ENCODE results near the gene CNTNAP5. TPM values are rescaled to one million over a fixed set of nuclear protein-coding genes. Genes with fewer than 3 reads are reported as not detected.

The CNTNAP5 gene
- total and polyA plus RNA-seq, 2 of the 4 experiments (the other 2 are of a cell fraction), result not detected

GRCh38 chr2:124822516-124822915 is 797.4 kb downstream of the CNTNAP5 start:
- Histone ChIP-seq H3K4me3 (ENCODE audit: insufficient read depth, low read depth, low read length) (no peak overlapping the region), H3K27ac (ENCODE audit: insufficient read depth, low read length) (no peak overlapping the region), H3K18ac (ENCODE audit: low read depth, low read length) (no peak overlapping the region), H2BK20ac (ENCODE audit: low read depth, low read length) (no peak overlapping the region), H2BK15ac (ENCODE audit: low read depth, low read length) (no peak overlapping the region), H2BK120ac (ENCODE audit: low read depth, low read length) (no peak overlapping the region), H3K14ac (replicated peaks; ENCODE audit: low read depth, low read length) (no peak overlapping the region), H3K56ac (ENCODE audit: extremely low read depth, insufficient read depth, low read length) (no peak overlapping the region), H3K9ac (ENCODE audit: low read depth, low read length) (no peak overlapping the region), H3K4ac (ENCODE audit: low read depth, low read length) (no peak overlapping the region), H3K9me1 (ENCODE audit: insufficient read depth, low read length) (no peaks in the 10 kb centered on the region), H4K20me1 (ENCODE audit: insufficient read depth, low read length) (no peaks in the 10 kb centered on the region), H4K8ac (ENCODE audit: low read depth in 2 of 2, low read length in 2 of 2) (no peak overlapping the region), H2AFZ (replicated peaks; ENCODE audit: low read length, poor library complexity) (no peak overlapping the region), H3K23ac (ENCODE audit: low read depth, low read length) (no peak overlapping the region), H2BK5ac (ENCODE audit: low read depth, low read length, poor library complexity, severe bottlenecking) (no peak overlapping the region), H3K4me1 (ENCODE audit: control insufficient read depth, insufficient read depth, low read length) (no peaks in the 10 kb centered on the region), H3K36me3 (ENCODE audit: control insufficient read depth, insufficient read depth, low read length) (no peaks in the 10 kb centered on the region), H4K5ac (ENCODE audit: low read depth, low read length) (no peak overlapping the region), H3K9me3 (ENCODE audit: control insufficient read depth, insufficient read depth, low read length) (no peaks in the 10 kb centered on the region), H3K4me2 (ENCODE audit: low read depth, low read length) (no peak overlapping the region), H4K91ac (ENCODE audit: insufficient read depth, low read depth, low read length) (no peak overlapping the region), H3K27me3 (ENCODE audit: control insufficient read depth, insufficient read depth, low read length) (no peaks in the 10 kb centered on the region), H3K79me1 (ENCODE audit: low read depth in 1 of 2, low read length in 2 of 2) (no peaks in the 10 kb centered on the region), H2AK5ac (ENCODE audit: low read depth, low read length) (no peak overlapping the region), H2AK9ac (replicated peaks; ENCODE audit: low read depth, low read length, poor library complexity) (no peak overlapping the region)
- in situ Hi-C loops (cut with MboI; ENCODE audit: low sequenced_read_pairs), result loop anchor here (25.0 kb wide), 1 partner anchor 785 kb away; the partner anchor contains the start of gene CNTNAP5
- dilution Hi-C loops (cut with HindIII; ENCODE audit: low sequenced_read_pairs, unreplicated experiment), result no loop called here
- peak; percentile 10 for DNase-seq
- CTCF ChIA-PET, result no interaction called here
- TF ChIP-seq CHD1 (IDR thresholded peaks at IDR 0.05; ENCODE audit: low read depth, low read length) (no peak), NFE2L2 (IDR thresholded peaks at IDR 0.05; ENCODE audit: low read depth, low read length) (no peak), CEBPB (IDR thresholded peaks at IDR 0.05; ENCODE audit: low read depth, low read length) (no peak), BHLHE40 (IDR thresholded peaks at IDR 0.05; ENCODE audit: low read depth, low read length) (no peak), SMC3 (IDR thresholded peaks at IDR 0.05; ENCODE audit: low read depth, low read length) (no peak), MAZ (IDR thresholded peaks at IDR 0.05; ENCODE audit: borderline replicate concordance, low read depth, low read length) (no peak), CTCF (conservative IDR thresholded peaks at IDR 0.05; ENCODE audit: low read depth, low read length) (no peak), RAD21 (IDR thresholded peaks at IDR 0.05; ENCODE audit: low read length) (no peak), MAFK (IDR thresholded peaks at IDR 0.05; ENCODE audit: low read depth, low read length) (no peak), RCOR1 (IDR thresholded peaks at IDR 0.05; ENCODE audit: insufficient replicate concordance, low read length) (no peak), POLR2A (IDR thresholded peaks at IDR 0.05; ENCODE audit: low read depth, low read length) (no peak), RFX5 (IDR thresholded peaks at IDR 0.05; ENCODE audit: low read depth, low read length) (no peak), FOS (IDR thresholded peaks at IDR 0.05; ENCODE audit: low read depth, low read length) (no peak), MXI1 (IDR thresholded peaks at IDR 0.05; ENCODE audit: borderline replicate concordance, low read depth, low read length) (no peak), USF2 (IDR thresholded peaks at IDR 0.05; ENCODE audit: low read depth, low read length) (no peak)
- TF ChIP-seq, protein P1, sequence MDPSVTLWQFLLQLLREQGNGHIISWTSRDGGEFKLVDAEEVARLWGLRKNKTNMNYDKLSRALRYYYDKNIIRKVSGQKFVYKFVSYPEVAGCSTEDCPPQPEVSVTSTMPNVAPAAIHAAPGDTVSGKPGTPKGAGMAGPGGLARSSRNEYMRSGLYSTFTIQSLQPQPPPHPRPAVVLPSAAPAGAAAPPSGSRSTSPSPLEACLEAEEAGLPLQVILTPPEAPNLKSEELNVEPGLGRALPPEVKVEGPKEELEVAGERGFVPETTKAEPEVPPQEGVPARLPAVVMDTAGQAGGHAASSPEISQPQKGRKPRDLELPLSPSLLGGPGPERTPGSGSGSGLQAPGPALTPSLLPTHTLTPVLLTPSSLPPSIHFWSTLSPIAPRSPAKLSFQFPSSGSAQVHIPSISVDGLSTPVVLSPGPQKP (IDR thresholded peaks at IDR 0.05; ENCODE audit: borderline replicate concordance, low read depth, low read length), result no peak
- no CpG with 5 or more reads among the region's 3 CpGs for WGBS, 2 experiments (ENCODE audit: extremely low coverage in 2 of 2, insufficient read length in 1 of 2)
- POLR2A ChIA-PET (ENCODE audit: unreplicated experiment), result no interaction called here
- no TSS peak for BruUV-seq (replicated peaks)
- intact Hi-C loops (cut with micrococcal nuclease), result no loop called here
- ATAC-seq (ENCODE audit: low read depth), result 0 out of 2 replicates have a peak, but pooled peaks have one; percentile 40

Measured in IMR-90 (cell line).